DMS153 treated with DMSO at 0.1 percent for 48 hours (cell line): ENCODE data around the gene CHKA.
A peak's percentile ranks its signal among the peaks of the same experiment; 100 is the strongest.

ENCODE experiments used
- DNase-seq: peaks from one replicate; lab custom pipeline; 2025; ENCODE audit not compliant: unreplicated experiment; lab: John Stamatoyannopoulos, UW

CHKA gene

DNA sequence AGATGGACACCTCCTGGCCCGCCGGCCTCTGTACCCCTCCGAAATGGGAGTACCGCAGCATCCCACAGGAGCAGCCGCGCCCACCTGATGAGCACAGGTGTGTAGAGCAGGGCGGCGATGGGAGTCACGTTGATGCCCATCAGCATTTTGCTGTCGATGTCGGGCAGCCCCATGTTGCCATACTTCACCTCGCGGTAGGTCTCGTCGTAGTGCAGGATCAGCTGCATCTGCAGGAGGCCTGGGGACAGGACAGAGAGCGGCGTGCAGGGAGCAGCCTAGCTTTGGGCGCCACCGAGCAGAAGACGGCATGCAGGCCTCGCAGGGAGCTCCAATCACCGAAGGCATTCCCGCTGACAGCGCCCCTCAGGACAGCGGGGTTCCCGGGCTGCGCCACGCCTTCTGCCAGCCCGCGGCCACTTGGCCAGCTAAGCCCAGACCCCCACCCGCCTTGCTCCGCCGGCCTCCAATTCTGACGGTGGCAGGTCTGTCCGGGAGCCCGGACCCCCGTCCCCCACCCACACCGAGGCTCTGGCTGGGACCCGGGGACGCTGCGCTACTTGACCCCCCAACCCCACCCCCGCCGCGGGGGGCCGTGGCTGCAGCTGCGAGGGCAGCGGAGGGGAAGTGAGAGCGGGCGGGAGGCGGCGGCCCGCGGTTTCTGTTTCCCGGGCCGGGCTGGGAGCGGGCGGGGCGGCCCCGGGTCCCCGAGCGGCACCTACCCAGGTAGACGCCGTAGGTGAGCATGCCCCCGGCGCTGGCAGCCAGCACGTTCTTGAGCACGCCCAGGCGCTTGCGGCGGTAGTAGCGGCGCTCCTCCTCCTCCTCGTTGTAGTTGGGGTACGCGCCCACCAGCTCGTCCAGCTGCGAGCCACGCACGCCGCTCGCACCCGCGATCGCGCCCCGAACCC is 118.0 kb downstream of the CHKA start:
- peak; percentile 11 for DNase-seq
